Kidney epithelial cell (primary cell): ENCODE data around the gene GRK3. TPM values are rescaled to one million over a fixed set of nuclear protein-coding genes. Genes with fewer than 3 reads are reported as not detected.

Source experiments
- DNase-seq: peaks from one replicate; pipeline ENCODE4 v3.0.0-alpha.2; 2010; ENCODE audit warnings: low read depth
- H3K27me3 ChIP-seq: 2 replicates; pipeline ENCODE4 v1.6.0; 2011; ENCODE audit warnings: low read length; ENCODE audit not compliant: control insufficient read depth, insufficient read depth
- H3K36me3 ChIP-seq: 2 replicates; pipeline ENCODE4 v1.5.1; 2011; ENCODE audit warnings: low read length; ENCODE audit not compliant: control insufficient read depth, insufficient read depth
- H3K4me3 ChIP-seq: 2 replicates; pipeline ENCODE4 v1.5.1; 2011; ENCODE audit warnings: low read depth, mild to moderate bottlenecking, control low read depth, low read length
- total RNA-seq: library from RNA; depleted of rRNA; stranded (reverse); fragments of >200 nt; gene quantifications from 2 replicates; pipeline ENCODE4 v1.2.3, GENCODE V29; 2015
- TF ChIP-seq, protein P1 (sequence below): IDR thresholded peaks from 2 replicates; pipeline ENCODE4 v1.5.1; 2011; ENCODE audit warnings: mild to moderate bottlenecking, moderate library complexity, low read length, control low read depth, inconsistent platforms; ENCODE audit not compliant: insufficient read depth, poor library complexity, severe bottlenecking

The GRK3 gene
- total RNA-seq, 1 donor from 2014 or later: 5.8 TPM

- no peak for DNase-seq
- Histone ChIP-seq H3K36me3 (no peaks in the 10 kb centered on the region), H3K4me3 (no peak overlapping the region), H3K27me3 (no peaks in the 10 kb centered on the region)
- TF ChIP-seq, protein P1, sequence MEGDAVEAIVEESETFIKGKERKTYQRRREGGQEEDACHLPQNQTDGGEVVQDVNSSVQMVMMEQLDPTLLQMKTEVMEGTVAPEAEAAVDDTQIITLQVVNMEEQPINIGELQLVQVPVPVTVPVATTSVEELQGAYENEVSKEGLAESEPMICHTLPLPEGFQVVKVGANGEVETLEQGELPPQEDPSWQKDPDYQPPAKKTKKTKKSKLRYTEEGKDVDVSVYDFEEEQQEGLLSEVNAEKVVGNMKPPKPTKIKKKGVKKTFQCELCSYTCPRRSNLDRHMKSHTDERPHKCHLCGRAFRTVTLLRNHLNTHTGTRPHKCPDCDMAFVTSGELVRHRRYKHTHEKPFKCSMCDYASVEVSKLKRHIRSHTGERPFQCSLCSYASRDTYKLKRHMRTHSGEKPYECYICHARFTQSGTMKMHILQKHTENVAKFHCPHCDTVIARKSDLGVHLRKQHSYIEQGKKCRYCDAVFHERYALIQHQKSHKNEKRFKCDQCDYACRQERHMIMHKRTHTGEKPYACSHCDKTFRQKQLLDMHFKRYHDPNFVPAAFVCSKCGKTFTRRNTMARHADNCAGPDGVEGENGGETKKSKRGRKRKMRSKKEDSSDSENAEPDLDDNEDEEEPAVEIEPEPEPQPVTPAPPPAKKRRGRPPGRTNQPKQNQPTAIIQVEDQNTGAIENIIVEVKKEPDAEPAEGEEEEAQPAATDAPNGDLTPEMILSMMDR: no peak
These were observed 62.1 kb downstream of the GRK3 start for GRCh38 chr22:25626624-25626990.

- H3K27me3 ChIP-seq: no peaks in the 10 kb centered on the region
- TF ChIP-seq, protein P1: no peak
- no peak for DNase-seq
- no peaks in the 10 kb centered on the region for H3K36me3 ChIP-seq
- no peak overlapping the region for H3K4me3 ChIP-seq
These were observed 62.9 kb downstream of the GRK3 start for GRCh38 chr22:25627271-25627852.

DNA sequence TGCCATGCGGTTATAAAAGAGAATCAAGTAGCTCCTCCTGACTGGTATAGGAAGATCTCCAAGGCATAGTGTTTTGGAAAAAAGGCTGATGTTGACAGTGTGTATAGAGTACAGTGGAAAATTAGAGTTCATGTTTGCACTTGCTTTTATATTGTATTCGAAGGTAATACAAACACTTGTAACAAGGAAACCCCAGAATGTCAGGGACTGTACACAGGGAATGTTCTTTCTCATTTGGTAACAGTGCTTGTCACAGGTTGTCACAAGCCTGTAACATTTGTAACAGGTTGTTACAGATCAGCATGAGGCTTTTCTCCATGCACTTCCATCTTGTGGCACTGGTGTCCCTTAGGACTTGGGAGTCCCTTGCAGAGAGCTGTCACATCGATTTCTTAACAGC is 64.0 kb downstream of the GRK3 start:
- TF ChIP-seq, protein P1: no peak

DNA sequence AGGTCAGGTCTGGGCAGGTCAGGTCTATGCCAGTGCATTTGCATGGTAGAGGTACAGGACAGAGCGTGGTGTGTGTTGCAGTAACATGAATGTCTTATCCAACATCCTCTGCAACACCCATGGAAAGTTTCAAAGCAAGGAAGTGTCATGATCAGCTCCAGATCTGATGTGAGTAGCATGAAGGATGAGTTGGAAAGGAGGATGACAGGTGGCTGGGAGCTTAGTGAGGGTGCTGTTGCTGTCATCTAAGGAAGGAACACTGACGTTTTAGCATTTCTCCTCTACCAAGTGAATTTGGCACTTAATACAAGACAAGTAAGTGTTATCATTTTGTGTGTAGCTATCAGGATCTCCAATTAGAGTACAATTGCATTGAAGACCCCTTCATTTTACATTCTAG is 65.1 kb downstream of the GRK3 start:
- H3K36me3 ChIP-seq: no peaks in the 10 kb centered on the region
- DNase-seq: no peak
- H3K4me3 ChIP-seq: no peak overlapping the region
- no peaks in the 10 kb centered on the region for H3K27me3 ChIP-seq
- TF ChIP-seq, protein P1: no peak

More for the DNA sequence above, 64.0 kb downstream of the GRK3 start:
- no peaks in the 10 kb centered on the region for H3K36me3 ChIP-seq
- no peaks in the 10 kb centered on the region for H3K27me3 ChIP-seq
- DNase-seq: no peak
- H3K4me3 ChIP-seq: no peak overlapping the region

- TF ChIP-seq, protein P1: no peak
- DNase-seq: no peak
- H3K27me3 ChIP-seq: no peaks in the 10 kb centered on the region
- no peak overlapping the region for H3K4me3 ChIP-seq
- H3K36me3 ChIP-seq: no peaks in the 10 kb centered on the region
These were observed 66.0 kb downstream of the GRK3 start for GRCh38 chr22:25630447-25630846.

- Histone ChIP-seq H3K27me3 (no peaks in the 10 kb centered on the region), H3K36me3 (no peaks in the 10 kb centered on the region), H3K4me3 (no peak overlapping the region)
- TF ChIP-seq, protein P1: no peak
- no peak for DNase-seq
These were observed 71.8 kb downstream of the GRK3 start for GRCh38 chr22:25636323-25636722.
